T-helper 2 cell (primary cell): Measurements from ENCODE around the gene HMGCS2.

Experiments
- DNase-seq, 5 experiments: peaks; one replicate each; pipeline versions ENCODE4 v3.0.0 to v3.0.0-alpha.2; 2012 to 2022
- total RNA-seq, 2 donors: gene quantifications; one replicate each; lab custom pipeline; 2026; lab: John Stamatoyannopoulos, UW

HMGCS2 gene
- total RNA-seq: 0 reads per million in 2 donors

GRCh38 chr1:119768778-119769177 lies at the start of gene HMGCS2:
HMGCS2 (minus strand) TSS chr1:119768905; CDS start chr1:119768844, 61 bp downstream.
- no peak for DNase-seq

- no peak for DNase-seq
Measured at GRCh38 chr1:119818181-119818580, 49.5 kb upstream of the HMGCS2 start.

- DNase-seq: no peak
Measured at GRCh38 chr1:119816407-119816806, 47.7 kb upstream of the HMGCS2 start.

GRCh38 chr1:119815928-119816327 lies 47.2 kb upstream of the HMGCS2 start:
- DNase-seq: no peak

- no peak for DNase-seq
Measured at GRCh38 chr1:119815361-119815760, 46.7 kb upstream of the HMGCS2 start.

- DNase-seq: no peak
Measured at GRCh38 chr1:119814288-119814687, 45.6 kb upstream of the HMGCS2 start.

GRCh38 chr1:119811985-119812557 lies 43.4 kb upstream of the HMGCS2 start:
- no peak for DNase-seq

- no peak for DNase-seq
Measured at GRCh38 chr1:119811387-119811786, 42.7 kb upstream of the HMGCS2 start, which contains the start of gene REG4. REG4 (minus strand) TSS chr1:119811460; CDS start chr1:119808769, 2,691 bp downstream.

GRCh38 chr1:119808972-119809550 lies 40.4 kb upstream of the HMGCS2 start:
- DNase-seq: peak; percentile 12 to 71 (median 43)

GRCh38 chr1:119808491-119808890 lies 39.8 kb upstream of the HMGCS2 start:
- no peak for DNase-seq

GRCh38 chr1:119806489-119806888 lies 37.8 kb upstream of the HMGCS2 start:
- no peak for DNase-seq

- DNase-seq: no peak
Measured at GRCh38 chr1:119805746-119806145, 37.0 kb upstream of the HMGCS2 start.

GRCh38 chr1:119805247-119805646 lies 36.5 kb upstream of the HMGCS2 start:
- no peak for DNase-seq

GRCh38 chr1:119799599-119800177 lies 31.0 kb upstream of the HMGCS2 start:
- DNase-seq: no peak

- no peak for DNase-seq
Measured at GRCh38 chr1:119799003-119799402, 30.3 kb upstream of the HMGCS2 start.

GRCh38 chr1:119797606-119798005 lies 28.9 kb upstream of the HMGCS2 start:
- no peak for DNase-seq

- DNase-seq: no peak
Measured at GRCh38 chr1:119797162-119797561, 28.5 kb upstream of the HMGCS2 start.

- no peak for DNase-seq
Measured at GRCh38 chr1:119795261-119796200, 26.8 kb upstream of the HMGCS2 start.

GRCh38 chr1:119794876-119795240 lies 26.2 kb upstream of the HMGCS2 start:
- no peak for DNase-seq

GRCh38 chr1:119794230-119794875 lies 25.6 kb upstream of the HMGCS2 start:
- no peak for DNase-seq

GRCh38 chr1:119791377-119791776 lies 22.7 kb upstream of the HMGCS2 start:
- no peak for DNase-seq

- DNase-seq: no peak
Measured at GRCh38 chr1:119790451-119791198, 21.9 kb upstream of the HMGCS2 start.
